Measurements from ENCODE around the gene TBC1D2B. TPM values are rescaled to one million over a fixed set of nuclear protein-coding genes. Genes with fewer than 3 reads are reported as not detected.

TBC1D2B gene
- total and polyA plus RNA-seq, 2 of the 4 experiments (the other 2 are of a cell fraction) = 17.7 to 28.3 TPM

DNA sequence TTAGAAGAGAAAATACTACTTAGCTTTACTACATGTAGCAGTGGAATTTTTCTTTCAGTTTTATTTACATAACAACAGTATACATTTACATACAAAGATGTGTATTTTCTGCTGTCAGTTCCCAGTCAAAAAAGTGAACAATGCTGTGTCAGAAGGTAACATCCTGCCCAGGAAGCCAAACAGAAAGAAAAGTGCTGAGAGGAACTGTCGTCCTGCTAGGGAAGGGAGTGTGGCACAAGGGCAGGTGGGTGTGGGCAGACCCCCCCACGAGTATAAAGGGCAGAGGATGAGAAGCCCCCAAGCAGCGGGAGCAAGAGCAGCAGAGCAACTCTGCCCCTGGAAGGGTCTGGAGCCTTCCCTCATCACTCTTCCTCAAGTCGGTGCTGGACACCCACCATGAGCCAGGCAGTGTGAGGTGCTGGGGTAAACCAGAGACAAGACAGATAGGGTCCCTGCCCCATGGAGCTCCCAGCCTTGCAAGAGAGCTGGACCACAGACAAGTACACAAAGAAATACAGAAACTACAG is 39.7 kb downstream of the TBC1D2B start:
- Histone ChIP-seq H3K14ac (replicated peaks; ENCODE audit: low read depth, low read length) (no peak overlapping the region), H3K79me1 (ENCODE audit: low read depth in 1 of 2, low read length in 2 of 2) (peaks cover 27 to 66% of the 10 kb centered on the region in 2 experiments), H3K56ac (ENCODE audit: extremely low read depth, insufficient read depth, low read length) (no peak overlapping the region), H3K36me3 (ENCODE audit: control insufficient read depth, insufficient read depth, low read length) (peaks cover 39% of the 10 kb centered on the region), H4K8ac (ENCODE audit: low read depth in 2 of 2, low read length in 2 of 2) (no peak overlapping the region), H3K4me1 (ENCODE audit: control insufficient read depth, insufficient read depth, low read length) (peaks cover 15% of the 10 kb centered on the region), H3K27me3 (ENCODE audit: control insufficient read depth, insufficient read depth, low read length) (no peaks in the 10 kb centered on the region), H2AFZ (replicated peaks; ENCODE audit: low read length, poor library complexity) (no peak overlapping the region), H3K9me1 (ENCODE audit: insufficient read depth, low read length) (peaks cover 40% of the 10 kb centered on the region), H3K9ac (ENCODE audit: low read depth, low read length) (no peak overlapping the region), H4K5ac (ENCODE audit: low read depth, low read length) (no peak overlapping the region), H3K4ac (ENCODE audit: low read depth, low read length) (no peak overlapping the region; the same call in 1 of the 2 replicates), H2AK5ac (ENCODE audit: low read depth, low read length) (no peak overlapping the region), H3K23ac (ENCODE audit: low read depth, low read length) (no peak overlapping the region), H2BK15ac (ENCODE audit: low read depth, low read length) (no peak overlapping the region), H2AK9ac (replicated peaks; ENCODE audit: low read depth, low read length, poor library complexity) (no peak overlapping the region), H4K91ac (ENCODE audit: insufficient read depth, low read depth, low read length) (no peak overlapping the region), H2BK20ac (ENCODE audit: low read depth, low read length) (no peak overlapping the region), H2BK120ac (ENCODE audit: low read depth, low read length) (no peak overlapping the region), H3K27ac (ENCODE audit: insufficient read depth, low read length) (no peak overlapping the region), H3K4me3 (ENCODE audit: insufficient read depth, low read depth, low read length) (no peak overlapping the region), H3K4me2 (ENCODE audit: low read depth, low read length) (no peak overlapping the region), H2BK5ac (ENCODE audit: low read depth, low read length, poor library complexity, severe bottlenecking) (no peak overlapping the region), H3K9me3 (ENCODE audit: control insufficient read depth, insufficient read depth, low read length) (no peaks in the 10 kb centered on the region), H4K20me1 (ENCODE audit: insufficient read depth, low read length) (peaks cover 62% of the 10 kb centered on the region), H3K18ac (ENCODE audit: low read depth, low read length) (no peak overlapping the region)
- POLR2A ChIA-PET (ENCODE audit: unreplicated experiment) = no interaction called here
- ATAC-seq (ENCODE audit: low read depth) (no peak), DNase-seq (no peak)
- dilution Hi-C loops (cut with HindIII; ENCODE audit: low sequenced_read_pairs, unreplicated experiment) = no loop called here
- CTCF ChIA-PET = no interaction called here
- TF ChIP-seq MXI1 (IDR thresholded peaks at IDR 0.05; ENCODE audit: borderline replicate concordance, low read depth, low read length) = no peak
- TF ChIP-seq RAD21 (IDR thresholded peaks at IDR 0.05; ENCODE audit: low read length) = no peak
- TF ChIP-seq CTCF (conservative IDR thresholded peaks at IDR 0.05; ENCODE audit: low read depth, low read length) = no peak
- TF ChIP-seq, protein P1, sequence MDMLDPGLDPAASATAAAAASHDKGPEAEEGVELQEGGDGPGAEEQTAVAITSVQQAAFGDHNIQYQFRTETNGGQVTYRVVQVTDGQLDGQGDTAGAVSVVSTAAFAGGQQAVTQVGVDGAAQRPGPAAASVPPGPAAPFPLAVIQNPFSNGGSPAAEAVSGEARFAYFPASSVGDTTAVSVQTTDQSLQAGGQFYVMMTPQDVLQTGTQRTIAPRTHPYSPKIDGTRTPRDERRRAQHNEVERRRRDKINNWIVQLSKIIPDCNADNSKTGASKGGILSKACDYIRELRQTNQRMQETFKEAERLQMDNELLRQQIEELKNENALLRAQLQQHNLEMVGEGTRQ (IDR thresholded peaks at IDR 0.05; ENCODE audit: low read depth, low read length) = no peak
- intact Hi-C loops (cut with micrococcal nuclease) = no loop called here
- WGBS, 2 experiments (ENCODE audit: extremely low coverage in 2 of 2, insufficient read length in 1 of 2) = no CpG with 5 or more reads among the region's 4 CpGs
- in situ Hi-C loops (cut with MboI; ENCODE audit: low sequenced_read_pairs) = no loop called here
- BruUV-seq (replicated peaks) = no TSS peak

Data from IMR-90 (cell line).